PFSK-1 (cell line): ENCODE results near the gene FAF1.

Source experiments
- FOXP2 ChIP-seq: optimal IDR thresholded peaks from 2 replicates; pipeline ENCODE3; 2011; ENCODE audit warnings: borderline replicate concordance, control low read depth, inconsistent platforms; ENCODE audit not compliant: insufficient read depth; ENCODE audit errors: extremely low read length, extremely low read depth
- POLR2AphosphoS5 ChIP-seq: IDR thresholded peaks from 2 replicates; pipeline ENCODE4 v1.6.1; 2012; ENCODE audit warnings: low read depth, mild to moderate bottlenecking, control low read depth, low read length, moderate library complexity
- TAF1 ChIP-seq: IDR thresholded peaks from 2 replicates; pipeline ENCODE4 v1.6.1; 2012; ENCODE audit warnings: low read length, control low read depth, borderline replicate concordance; ENCODE audit not compliant: insufficient read depth

- TF ChIP-seq FOXP2 = no peak
- TF ChIP-seq POLR2AphosphoS5 = no peak
- no peak for TF ChIP-seq TAF1
Observed at GRCh38 chr1:50416553-50417453, 543.3 kb downstream of the FAF1 start.
